SH-SY5Y (cell line): ENCODE results near the gene ARSJ.

Experiments
- GATA2 ChIP-seq: IDR thresholded peaks from 2 replicates; pipeline ENCODE4 v1.6.1; 2011; ENCODE audit warnings: mild to moderate bottlenecking, low read depth, low read length
- GATA3 ChIP-seq: IDR thresholded peaks from 2 replicates; pipeline ENCODE4 v1.6.1; 2011; ENCODE audit warnings: low read depth, mild to moderate bottlenecking, low read length, moderate library complexity

The ARSJ gene

GRCh38 chr4:113901994-113902787, 77.3 kb downstream of the ARSJ start:
- TF ChIP-seq GATA2 (no peak), GATA3 (no peak)

- no peak for TF ChIP-seq GATA3
- TF ChIP-seq GATA2 = no peak
These were observed 80.0 kb downstream of the ARSJ start for GRCh38 chr4:113899271-113900070.

- TF ChIP-seq GATA3 (no peak), GATA2 (no peak)
These were observed 85.9 kb downstream of the ARSJ start for GRCh38 chr4:113893546-113893945.

DNA sequence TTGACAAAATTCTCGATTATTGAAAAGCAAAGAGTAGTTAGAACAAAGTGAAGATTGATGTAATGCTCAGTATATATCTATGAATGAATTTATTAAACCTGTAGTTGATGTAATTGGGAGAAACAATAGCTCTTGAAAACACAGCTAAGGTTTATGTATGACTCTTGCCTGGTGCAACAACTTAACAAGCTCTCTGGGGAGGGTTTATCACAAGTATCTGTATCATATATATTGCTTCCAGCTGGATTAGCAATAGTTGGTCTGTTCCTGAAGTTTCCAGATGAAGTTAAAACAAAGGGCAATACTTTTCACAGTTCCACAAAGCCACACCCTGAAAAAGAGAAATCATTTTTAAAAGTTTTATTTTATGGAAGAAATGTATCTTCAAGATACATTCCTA, 91.4 kb downstream of the ARSJ start:
- TF ChIP-seq GATA2 = no peak
- no peak for TF ChIP-seq GATA3

DNA sequence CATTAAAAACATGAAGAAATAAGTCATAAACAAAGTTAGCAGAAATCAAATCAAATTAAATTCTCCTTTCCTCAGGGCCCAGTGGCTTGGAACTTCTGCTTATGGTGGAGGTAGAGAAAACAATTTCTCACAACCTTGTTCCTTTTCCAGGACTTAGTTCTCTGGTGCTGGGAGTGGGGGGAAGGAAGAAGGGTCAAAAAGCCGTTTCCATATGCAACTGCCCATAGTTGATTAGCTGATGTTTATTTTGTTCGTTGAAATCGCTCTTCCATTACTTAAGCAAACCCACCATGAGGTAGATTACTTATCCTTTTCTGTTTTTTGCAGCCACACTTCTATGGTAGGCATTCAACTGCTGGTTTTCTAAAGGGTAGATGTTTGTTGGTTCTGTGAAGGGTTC, 94.2 kb downstream of the ARSJ start:
- TF ChIP-seq GATA2 = no peak
- no peak for TF ChIP-seq GATA3

DNA sequence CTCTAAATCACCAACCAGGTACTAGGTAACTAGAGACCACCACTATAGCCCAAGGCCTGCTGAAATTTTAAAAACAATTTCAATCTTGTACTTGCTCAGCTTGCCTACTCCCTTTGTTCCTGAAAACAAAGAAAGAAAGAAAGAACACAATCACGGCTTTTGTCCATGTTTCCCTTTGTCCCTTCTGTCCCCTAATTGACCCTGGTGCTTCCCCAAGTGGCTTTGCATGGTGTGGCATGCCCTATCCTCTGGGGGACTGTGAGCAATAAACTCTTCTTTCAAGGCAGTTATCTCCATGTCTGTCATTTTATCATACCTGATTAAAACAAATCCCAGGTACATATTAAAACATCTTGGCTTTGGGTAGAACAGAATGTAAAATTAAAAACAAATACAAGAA, 94.8 kb downstream of the ARSJ start:
- TF ChIP-seq GATA2 = no peak
- no peak for TF ChIP-seq GATA3

DNA sequence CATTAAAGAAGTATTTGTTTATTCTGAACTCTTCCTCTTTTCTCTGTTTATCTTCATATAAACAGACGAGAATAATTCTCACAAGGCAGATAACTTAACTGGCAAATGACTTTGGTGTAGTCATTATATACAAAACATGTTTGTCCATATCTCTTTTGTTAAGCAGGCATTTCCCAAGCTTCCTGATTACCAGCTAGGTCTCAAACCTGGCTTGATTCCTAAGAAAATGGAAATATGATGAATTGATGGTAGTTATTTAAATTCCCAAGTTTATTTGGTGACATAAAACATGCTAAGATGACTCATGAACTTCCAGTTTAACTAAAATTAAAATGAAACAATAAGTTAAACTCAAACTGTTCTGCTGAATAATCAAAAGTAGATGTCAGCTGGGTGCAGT, 96.8 kb downstream of the ARSJ start:
- TF ChIP-seq GATA2 = no peak
- TF ChIP-seq GATA3 = no peak

DNA sequence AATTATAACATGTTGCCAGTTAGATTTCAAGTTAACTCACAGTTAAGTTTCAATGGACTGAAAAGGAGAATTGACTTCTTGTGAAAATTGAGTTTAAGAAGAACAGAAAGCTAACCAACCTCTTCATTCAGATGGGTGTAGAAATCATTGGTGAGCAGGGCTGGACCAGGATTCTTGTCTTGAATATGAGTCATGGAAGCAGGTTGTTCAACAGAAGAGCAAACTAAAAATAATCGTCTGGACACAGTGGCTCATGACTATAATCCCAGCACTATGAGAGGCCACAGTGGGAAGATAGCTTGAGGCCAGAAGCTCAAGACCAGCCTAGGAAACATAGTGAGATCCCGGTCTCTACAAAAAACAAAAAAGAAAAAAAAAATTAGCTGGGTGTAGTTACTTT, 98.2 kb downstream of the ARSJ start:
- TF ChIP-seq GATA2 (no peak), GATA3 (no peak)

- TF ChIP-seq GATA2 = no peak
- no peak for TF ChIP-seq GATA3
These were observed 99.0 kb downstream of the ARSJ start for GRCh38 chr4:113880240-113881028.

DNA sequence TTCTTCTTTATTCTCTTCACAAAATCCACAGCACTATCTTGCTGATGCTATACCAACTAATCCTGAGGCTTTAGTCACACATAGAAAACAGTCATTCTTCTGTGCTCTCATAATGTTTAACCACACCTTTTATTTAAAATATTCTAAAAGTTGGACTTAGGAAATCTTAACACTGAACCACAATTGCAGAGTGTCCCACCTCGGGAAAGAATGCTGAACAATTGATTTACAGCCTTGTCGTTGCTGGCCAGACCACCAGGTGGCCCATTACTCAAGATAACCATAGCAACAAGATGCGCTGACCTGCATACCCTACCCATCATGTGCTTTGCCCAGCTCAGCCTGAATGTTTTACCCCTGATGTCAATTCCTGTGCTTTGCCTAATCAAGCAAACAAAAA, 100.8 kb downstream of the ARSJ start:
- TF ChIP-seq GATA2 (no peak), GATA3 (no peak)

- TF ChIP-seq GATA2 = no peak
- TF ChIP-seq GATA3 = no peak
These were observed 105.0 kb downstream of the ARSJ start for GRCh38 chr4:113874480-113874879.

DNA sequence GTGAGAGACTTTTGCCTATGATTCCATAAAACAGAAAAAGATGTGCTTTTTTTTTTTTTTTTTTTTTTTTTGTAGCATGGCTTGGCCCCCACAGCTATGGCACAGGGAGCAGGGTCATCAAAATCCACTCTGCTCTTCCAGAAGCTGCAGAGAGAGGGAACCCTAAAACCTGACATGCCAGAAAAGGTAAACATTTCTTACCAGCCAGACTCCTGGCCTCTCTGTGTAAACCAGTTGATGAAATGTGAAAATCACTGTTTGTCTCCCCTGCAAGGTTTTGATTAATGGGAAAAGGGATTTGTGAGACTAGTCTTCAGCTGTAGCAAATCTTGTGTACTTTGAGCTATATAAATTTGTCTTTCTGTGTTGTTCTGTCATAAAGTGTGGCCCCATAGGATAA, 105.9 kb downstream of the ARSJ start:
- TF ChIP-seq GATA2 (no peak), GATA3 (no peak)

DNA sequence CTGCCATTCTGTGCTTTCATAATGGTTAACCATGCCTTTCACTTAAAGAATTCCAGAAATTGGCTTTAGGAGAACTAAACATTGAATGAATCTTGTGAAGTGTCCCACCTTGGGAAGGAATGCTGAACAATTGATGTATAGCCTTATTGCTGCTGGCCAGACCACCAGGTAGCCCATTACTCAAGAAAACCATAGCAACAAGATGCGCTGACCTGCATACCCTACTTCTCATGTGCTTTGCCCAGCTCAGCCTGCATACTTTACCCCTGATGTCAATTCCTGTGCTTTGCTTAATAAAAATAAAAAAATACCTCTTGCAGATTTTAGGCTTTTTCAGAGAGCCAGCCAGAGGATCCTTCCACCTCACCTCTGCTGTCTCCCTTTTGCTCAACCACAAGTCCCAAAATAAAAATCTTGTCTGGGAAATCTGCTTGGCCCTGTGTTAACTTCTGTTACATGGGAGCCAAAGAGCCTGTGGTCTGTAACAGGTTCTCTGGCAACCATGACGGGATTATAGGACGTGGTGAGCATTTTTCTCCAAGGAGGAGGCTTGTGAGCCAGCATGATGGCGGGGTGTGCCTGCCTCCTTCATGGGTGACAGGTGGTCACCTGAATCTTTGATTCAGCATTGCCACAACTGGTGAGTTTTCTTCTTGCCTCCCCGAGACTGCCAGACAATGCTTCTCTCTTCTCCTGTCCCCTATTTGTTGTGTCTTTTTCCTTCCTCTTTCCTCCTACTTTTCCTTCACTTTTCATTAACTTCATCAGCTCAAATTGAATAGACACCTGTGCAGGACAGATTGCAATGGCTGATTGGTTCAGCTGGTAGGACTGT, 106.8 kb downstream of the ARSJ start:
- no peak for TF ChIP-seq GATA2
- no peak for TF ChIP-seq GATA3
